Measurements from ENCODE around the gene NRP2. TPM values are rescaled to one million over a fixed set of nuclear protein-coding genes. Genes with fewer than 3 reads are reported as not detected.

NRP2 gene
- 1 to 10 TPM; 1.6 to 4.1 (median 2.2) TPM for total RNA-seq

GRCh38 chr2:205682239-205682970 lies at the start of gene NRP2:
NRP2 (plus strand) TSS chr2:205682501; CDS start chr2:205683291, 790 bp downstream.
- H3K36me3 ChIP-seq: no peaks in the 10 kb centered on the region
- peak; percentile 41 to 58 for DNase-seq
- peak within 1 kb of the TSS; percentile 54 to 73 (median 63) for H3K27ac ChIP-seq
- peak within 1 kb of the TSS; percentile 52 to 71 (median 62) for H3K4me3 ChIP-seq
- no peaks in the 10 kb centered on the region for H3K9me3 ChIP-seq
- in situ Hi-C loops (cut with MboI; ENCODE audit: low sequenced_read_pairs in 4 of 4): loop anchor here in 1 of 4 donors (25.0 kb wide), 1 partner anchor 1370 kb away; no protein-coding TSS in a partner anchor
- intact Hi-C loops (cut with DNase I; ENCODE audit: low total_unique reads): loop anchor here (10.0 kb wide), 1 partner anchor 1418 kb away; no protein-coding TSS in a partner anchor
- peaks cover 13 to 24% of the 10 kb centered on the region in 2 donors for H3K4me1 ChIP-seq
- ATAC-seq: peak; percentile 34 to 61
- TF ChIP-seq POLR2A (IDR thresholded peaks at IDR 0.05) (peak; percentile 53 to 81), CTCF (IDR thresholded peaks at IDR 0.05 in 4 of 5, conservative IDR thresholded peaks at IDR 0.05 in 1 of 5) (peak in 1 of 5 experiments; percentile 4)
- H3K27me3 ChIP-seq: peaks cover 27 to 67% (median 52%) of the 10 kb centered on the region in 3 donors

GRCh38 chr2:205633994-205634393 lies 48.3 kb upstream of the NRP2 start:
- H3K27ac ChIP-seq: no peak overlapping the region
- H3K27me3 ChIP-seq: no peaks in the 10 kb centered on the region
- H3K36me3 ChIP-seq: no peaks in the 10 kb centered on the region
- in situ Hi-C loops (cut with MboI; ENCODE audit: low sequenced_read_pairs in 4 of 4): no loop called here
- no peak for DNase-seq
- no peak for TF ChIP-seq CTCF (IDR thresholded peaks at IDR 0.05 in 4 of 5, conservative IDR thresholded peaks at IDR 0.05 in 1 of 5)
- TF ChIP-seq POLR2A (IDR thresholded peaks at IDR 0.05): no peak
- H3K4me3 ChIP-seq: no peak overlapping the region
- no peak for ATAC-seq
- H3K9me3 ChIP-seq: no peaks in the 10 kb centered on the region
- intact Hi-C loops (cut with DNase I; ENCODE audit: low total_unique reads): no loop called here
- no peaks in the 10 kb centered on the region for H3K4me1 ChIP-seq

- Histone ChIP-seq H3K36me3 (no peaks in the 10 kb centered on the region), H3K4me1 (no peaks in the 10 kb centered on the region), H3K27ac (no peak overlapping the region), H3K9me3 (no peaks in the 10 kb centered on the region), H3K4me3 (no peak overlapping the region), H3K27me3 (no peaks in the 10 kb centered on the region)
- TF ChIP-seq CTCF (IDR thresholded peaks at IDR 0.05 in 4 of 5, conservative IDR thresholded peaks at IDR 0.05 in 1 of 5) (no peak), POLR2A (IDR thresholded peaks at IDR 0.05) (no peak)
- in situ Hi-C loops (cut with MboI; ENCODE audit: low sequenced_read_pairs in 4 of 4) (no loop called here), intact Hi-C loops (cut with DNase I; ENCODE audit: low total_unique reads) (no loop called here)
- ATAC-seq (no peak), DNase-seq (no peak)
These were observed 45.6 kb upstream of the NRP2 start for GRCh38 chr2:205636549-205637319.

GRCh38 chr2:205637320-205637602 lies 45.0 kb upstream of the NRP2 start:
- in situ Hi-C loops (cut with MboI; ENCODE audit: low sequenced_read_pairs in 4 of 4): no loop called here
- H3K4me1 ChIP-seq: no peaks in the 10 kb centered on the region
- ATAC-seq (no peak), DNase-seq (no peak)
- H3K27ac ChIP-seq: no peak overlapping the region
- no peaks in the 10 kb centered on the region for H3K36me3 ChIP-seq
- no peak overlapping the region for H3K4me3 ChIP-seq
- TF ChIP-seq CTCF (IDR thresholded peaks at IDR 0.05 in 4 of 5, conservative IDR thresholded peaks at IDR 0.05 in 1 of 5): no peak
- no peak for TF ChIP-seq POLR2A (IDR thresholded peaks at IDR 0.05)
- H3K27me3 ChIP-seq: no peaks in the 10 kb centered on the region
- intact Hi-C loops (cut with DNase I; ENCODE audit: low total_unique reads): no loop called here
- no peaks in the 10 kb centered on the region for H3K9me3 ChIP-seq

Data from gastrocnemius medialis (tissue), 4 donors.